Endothelial cell of umbilical vein (primary cell): ENCODE data around the gene KRT32. TPM values are rescaled to one million over a fixed set of nuclear protein-coding genes. Genes with fewer than 3 reads are reported as not detected.

ENCODE experiments used
- BruUV-seq: library from RNA; stranded (reverse); fragments of 400-500 nt; replicated peaks from 2 replicates; lab custom pipeline; 2021; lab: Mats Ljungman, UMichigan
- CTCF ChIA-PET: fragments of 300-600, 350-600 bp; sonication (Branson Sonifier 250); formaldehyde crosslinking; loops from one replicate; lab custom pipeline; 2021; ENCODE audit warnings: antibody characterized with exemption, inconsistent platforms; lab: Charles Lee
- POLR2A ChIA-PET: fragments of 300-600, 350-600 bp; sonication (Branson Sonifier 250); formaldehyde crosslinking; loops from one replicate; lab custom pipeline; 2021; ENCODE audit warnings: antibody characterized with exemption, inconsistent platforms; lab: Charles Lee
- DNase-seq: peaks from one replicate; pipeline ENCODE4 v3.0.0-alpha.2; 2011; ENCODE audit warnings: low read depth, low spot score
- FAIRE-seq: peaks from 2 replicates; lab custom pipeline; 2011; peaks lifted over from hg19 to GRCh38; lab: Jason Lieb, UNC
- H2AFZ ChIP-seq: 2 replicates; pipeline ENCODE4 v1.6.0; 2012; ENCODE audit warnings: low read depth, low read length, control low read depth, inconsistent platforms
- H3K27ac ChIP-seq: 2 replicates; pipeline ENCODE4 v1.5.1; 2011; ENCODE audit warnings: low read depth, mild to moderate bottlenecking, control low read depth, low read length, moderate library complexity; ENCODE audit not compliant: insufficient read depth
- H3K27me3 ChIP-seq, 2 experiments: 2 replicates each; pipeline versions ENCODE4 v1.6.0 to v1.6.1; 2011; ENCODE audit warnings: low read length in 2 of 2, mixed read lengths in 1 of 2; ENCODE audit not compliant: control insufficient read depth in 2 of 2, insufficient read depth in 2 of 2
- H3K36me3 ChIP-seq, 2 experiments: 2 replicates in 1 of 2; 3 replicates in 1 of 2; pipeline ENCODE4 v1.5.1; 2011; ENCODE audit warnings: low read length in 2 of 2, mild to moderate bottlenecking in 1 of 2, moderate library complexity in 1 of 2; ENCODE audit not compliant: control insufficient read depth in 2 of 2, insufficient read depth in 2 of 2; ENCODE audit errors: extremely low read depth in 1 of 2
- H3K4me1 ChIP-seq: 3 replicates; pipeline ENCODE4 v1.5.1; 2011; ENCODE audit warnings: mild to moderate bottlenecking, low read length; ENCODE audit not compliant: control insufficient read depth, insufficient read depth; ENCODE audit errors: extremely low read depth
- H3K4me2 ChIP-seq: 2 replicates; pipeline ENCODE4 v1.6.1; 2011; ENCODE audit warnings: low read length, control low read depth, mixed read lengths; ENCODE audit not compliant: insufficient read depth
- H3K4me3 ChIP-seq, 3 experiments: fragments of 200-600 bp in 1 of 3; sonication (generic), shearing (Covaris generic) in 1 of 3; replicated peaks in 1 of 3; 2 replicates each; pipeline ENCODE4 v1.5.1; 2011 to 2016; ENCODE audit warnings: control low read depth in 3 of 3, low read length in 3 of 3, mild to moderate bottlenecking in 2 of 3, inconsistent platforms in 1 of 3, low read depth in 1 of 3, moderate library complexity in 1 of 3; ENCODE audit not compliant: insufficient read depth in 1 of 3
- H3K79me2 ChIP-seq: 2 replicates; pipeline ENCODE4 v1.6.0; 2012; ENCODE audit warnings: low read length, inconsistent platforms; ENCODE audit not compliant: control insufficient read depth, insufficient read depth
- H3K9ac ChIP-seq: replicated peaks from 2 replicates; pipeline ENCODE3; 2011; ENCODE audit warnings: low read length, control low read depth; ENCODE audit not compliant: insufficient read depth; ENCODE audit errors: extremely low read depth
- H3K9me1 ChIP-seq: replicated peaks from 3 replicates; pipeline ENCODE4 v1.6.0; 2011; ENCODE audit warnings: mild to moderate bottlenecking, low read length; ENCODE audit not compliant: control insufficient read depth, insufficient read depth; ENCODE audit errors: extremely low read depth
- H3K9me3 ChIP-seq: replicated peaks from 2 replicates; pipeline ENCODE4 v1.5.1; 2012; ENCODE audit warnings: low read length, inconsistent platforms; ENCODE audit not compliant: control insufficient read depth, insufficient read depth
- H4K20me1 ChIP-seq: replicated peaks from 2 replicates; pipeline ENCODE3; 2011; ENCODE audit warnings: mild to moderate bottlenecking, low read length; ENCODE audit not compliant: control insufficient read depth, insufficient read depth; ENCODE audit errors: extremely low read depth
- CTCF ChIP-seq, 2 donors: IDR thresholded peaks; 1 replicate in 1 of 2; 2 replicates in 1 of 2; pipeline ENCODE4 v1.5.1; 2011; ENCODE audit warnings: low read length in 2 of 2, mild to moderate bottlenecking in 2 of 2, moderate library complexity in 2 of 2, control low read depth in 1 of 2, inconsistent platforms in 1 of 2, low read depth in 1 of 2; ENCODE audit not compliant: insufficient read depth in 1 of 2; ENCODE audit errors: extremely low read depth in 1 of 2
- EZH2 ChIP-seq: IDR thresholded peaks from 2 replicates; pipeline ENCODE4 v1.6.1; 2012; ENCODE audit warnings: borderline replicate concordance, low read depth, mild to moderate bottlenecking, moderate library complexity, low read length, inconsistent platforms; ENCODE audit not compliant: severe bottlenecking
- FOS ChIP-seq: IDR thresholded peaks from 2 replicates; pipeline ENCODE4 v1.6.1; 2011; ENCODE audit warnings: mild to moderate bottlenecking, low read length, moderate library complexity, borderline replicate concordance; ENCODE audit not compliant: insufficient read depth
- GATA2 ChIP-seq: IDR thresholded peaks from 2 replicates; pipeline ENCODE4 v1.7.0; 2011; ENCODE audit warnings: low read depth, mild to moderate bottlenecking, moderate library complexity, mixed read lengths, low read length; ENCODE audit not compliant: insufficient read length, insufficient read depth
- JUN ChIP-seq: IDR thresholded peaks from 2 replicates; pipeline ENCODE4 v1.6.1; 2011; ENCODE audit warnings: borderline replicate concordance, low read depth; ENCODE audit not compliant: insufficient read length, insufficient read depth
- MAX ChIP-seq: IDR thresholded peaks from 2 replicates; pipeline ENCODE4 v1.6.1; 2011; ENCODE audit not compliant: insufficient read depth, insufficient read length
- MYC ChIP-seq: IDR thresholded peaks from one replicate; pipeline ENCODE4 v1.6.1; 2011; ENCODE audit warnings: mild to moderate bottlenecking, low read depth, low read length
- POLR2A ChIP-seq: IDR thresholded peaks from 2 replicates; pipeline ENCODE4 v1.6.1; 2012; ENCODE audit warnings: low read depth, mild to moderate bottlenecking, control low read depth, low read length
- POLR2AphosphoS5 ChIP-seq: IDR thresholded peaks from 2 replicates; pipeline ENCODE4 v1.6.1; 2012; ENCODE audit warnings: low read depth, mild to moderate bottlenecking, control low read depth, low read length, moderate library complexity; ENCODE audit not compliant: insufficient read depth
- dilution Hi-C: fragments of 300-500 bp; cut with MboI; formaldehyde crosslinking; loops from one replicate; pipeline ENCODE4 v1.15.0; 2019; ENCODE audit warnings: low sequenced_read_pairs; ENCODE audit not compliant: extremely low pct_ligation_motif_present
- intact Hi-C: fragments of 100-400 bp; cut with micrococcal nuclease; formaldehyde crosslinking; loops from one replicate; pipeline ENCODE4 v1.10.0; 2022
- polyA plus RNA-seq, 4 experiments: library from polyadenylated mRNA; depleted of rRNA in 3 of 4; stranded (reverse) in 3 of 4; unstranded in 1 of 4; fragments of >200 nt; gene quantifications; 2 replicates each; pipeline versions ENCODE4 v1.2.1 to v1.2.3, GENCODE V29; 2011 to 2012; ENCODE audit warnings: missing spikeins in 1 of 4
- total RNA-seq: library from RNA; stranded (reverse); gene quantifications from 2 replicates; pipeline ENCODE4 v1.2.3, GENCODE V29; 2021

The KRT32 gene
- total and polyA plus RNA-seq, 2 donors (not counting 3 experiments of a cell fraction or from before 2014, with no cell fraction given), result not detected

GRCh38 chr17:41448506-41448905 lies 18.7 kb downstream of the KRT32 start:
- H3K9me3 ChIP-seq, result no peaks in the 10 kb centered on the region
- no peaks in the 10 kb centered on the region for H3K9me1 ChIP-seq
- no peaks in the 10 kb centered on the region for H4K20me1 ChIP-seq
- intact Hi-C loops (no loop called here), dilution Hi-C loops (no loop called here)
- no peaks in the 10 kb centered on the region for H3K4me1 ChIP-seq
- no peak overlapping the region for H3K4me2 ChIP-seq
- TF ChIP-seq POLR2AphosphoS5 (no peak), FOS (no peak), MAX (no peak), POLR2A (no peak), JUN (no peak), EZH2 (no peak), MYC (no peak), GATA2 (no peak), CTCF (IDR thresholded peaks at IDR 0.05; ENCODE audit: extremely low read depth in 1 of 2, insufficient read depth in 1 of 2, low read depth in 1 of 2, low read length in 2 of 2) (no peak)
- CTCF ChIA-PET, result interaction anchor here (0.6 kb wide), 1 partner anchor 542 kb away, joined by 3 read pairs; no protein-coding TSS in a partner anchor
- no peak overlapping the region for H3K4me3 ChIP-seq
- no peak overlapping the region for H3K9ac ChIP-seq
- no peak overlapping the region for H3K27ac ChIP-seq
- no peak overlapping the region for H2AFZ ChIP-seq
- DNase-seq (no peak), FAIRE-seq (no peak)
- POLR2A ChIA-PET, result no interaction called here
- H3K36me3 ChIP-seq, result no peaks in the 10 kb centered on the region
- H3K79me2 ChIP-seq, result no peaks in the 10 kb centered on the region
- peaks cover 5% of the 10 kb centered on the region in 2 experiments for H3K27me3 ChIP-seq
- no TSS peak for BruUV-seq
